ENCODE data around the gene MPP3. TPM values are rescaled to one million over a fixed set of nuclear protein-coding genes. Genes with fewer than 3 reads are reported as not detected.
"Not testable (repeated sequence)": the region's sequence is repeated elsewhere in the genome, so short reads cannot be mapped to it uniquely, and the experiment has no call there.

MPP3 gene
- total RNA-seq, 4 donors from 2014 or later: 19.2 to 31.5 (median 22.1) TPM

GRCh38 chr17:43846963-43847371 is 14.0 kb upstream of the MPP3 start, which contains the start of gene CD300LG:
TSS of gene CD300LG (plus strand) at chr17:43847176. CDS start at chr17:43847217, 41 bp downstream.
- TF ChIP-seq POLR2A (IDR thresholded peaks at IDR 0.05) (no peak), CTCF (IDR thresholded peaks at IDR 0.05) (no peak), EP300 (IDR thresholded peaks at IDR 0.05) (no peak)
- Histone ChIP-seq H3K4me3 (no peak within 1 kb of the TSS), H3K27ac (peak within 1 kb of the TSS in 1 of 4 donors; percentile 47), H3K9me3 (no peaks in the 10 kb centered on the region), H3K4me1 (peaks cover 0 to 15% (median 0%) of the 10 kb centered on the region in 4 donors), H3K36me3 (no peaks in the 10 kb centered on the region), H3K27me3 (peaks cover 0 to 7% of the 10 kb centered on the region in 2 donors)
- DNase-seq (ENCODE audit: low spot score in 2 of 2): no peak
- 26 to 31% methylated on average over 16 to 17 of the region's 17 CpGs for WGBS, 2 donors

- peaks cover 0 to 18% (median 0%) of the 10 kb centered on the region in 4 donors for H3K4me1 ChIP-seq
- WGBS, 2 donors: 5 to 10% methylated on average over 13 of the region's 13 CpGs
- H3K9me3 ChIP-seq: no peaks in the 10 kb centered on the region
- no peak overlapping the region for H3K4me3 ChIP-seq
- peak; percentile 68 to 90 for DNase-seq (ENCODE audit: low spot score in 2 of 2)
- H3K27ac ChIP-seq: peak overlapping the region in 1 of 4 donors; percentile 47
- H3K36me3 ChIP-seq: no peaks in the 10 kb centered on the region
- TF ChIP-seq CTCF (IDR thresholded peaks at IDR 0.05) (peak; percentile 87 to 99 (median 92)), POLR2A (IDR thresholded peaks at IDR 0.05) (no peak), EP300 (IDR thresholded peaks at IDR 0.05) (peak in 1 of 2 donors; percentile 63)
- peaks cover 0 to 5% of the 10 kb centered on the region in 2 donors for H3K27me3 ChIP-seq
Measured at GRCh38 chr17:43846221-43846712, 13.3 kb upstream of the MPP3 start.

GRCh38 chr17:43845766-43846165 is 12.8 kb upstream of the MPP3 start:
- peaks cover 0 to 5% of the 10 kb centered on the region in 2 donors for H3K27me3 ChIP-seq
- WGBS, 2 donors: 58 to 63% methylated on average over 4 of the region's 4 CpGs
- no peak for DNase-seq (ENCODE audit: low spot score in 2 of 2)
- H3K36me3 ChIP-seq: no peaks in the 10 kb centered on the region
- no peaks in the 10 kb centered on the region for H3K9me3 ChIP-seq
- no peak overlapping the region for H3K4me3 ChIP-seq
- TF ChIP-seq POLR2A (IDR thresholded peaks at IDR 0.05): no peak
- TF ChIP-seq CTCF (IDR thresholded peaks at IDR 0.05): no peak
- no peak for TF ChIP-seq EP300 (IDR thresholded peaks at IDR 0.05)
- H3K27ac ChIP-seq: peak overlapping the region in 1 of 4 donors; percentile 3
- peaks cover 0 to 23% (median 0%) of the 10 kb centered on the region in 4 donors for H3K4me1 ChIP-seq

DNA sequence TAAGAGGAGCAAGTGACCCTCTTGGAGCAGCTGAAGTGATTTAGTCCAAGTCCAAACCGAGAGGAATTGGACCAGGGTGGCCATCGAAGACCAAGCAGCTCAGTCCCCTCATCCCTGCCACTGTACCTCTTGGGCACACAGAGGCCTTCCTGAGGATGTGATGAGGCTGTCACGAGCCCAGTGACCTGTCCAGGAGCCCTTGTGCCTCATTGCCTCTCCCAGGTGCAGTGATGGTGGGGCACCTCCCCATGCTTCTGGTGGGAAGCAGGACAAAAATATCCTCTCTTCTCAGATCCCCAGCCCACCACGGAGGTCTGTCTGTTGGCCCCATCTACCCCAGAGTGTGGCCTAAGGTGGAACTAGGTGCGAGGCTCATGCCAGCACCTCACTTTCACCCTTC is 11.3 kb upstream of the MPP3 start:
- no peak for TF ChIP-seq CTCF (IDR thresholded peaks at IDR 0.05)
- TF ChIP-seq POLR2A (IDR thresholded peaks at IDR 0.05): no peak
- no peak for TF ChIP-seq EP300 (IDR thresholded peaks at IDR 0.05)
- no peak for DNase-seq (ENCODE audit: low spot score in 2 of 2)
- Histone ChIP-seq H3K9me3 (no peaks in the 10 kb centered on the region), H3K4me3 (no peak overlapping the region), H3K27me3 (peaks cover 0 to 5% of the 10 kb centered on the region in 2 donors), H3K36me3 (no peaks in the 10 kb centered on the region), H3K4me1 (peaks cover 0 to 34% (median 0%) of the 10 kb centered on the region in 4 donors), H3K27ac (no peak overlapping the region)
- 87 to 88% methylated on average over 5 of the region's 5 CpGs for WGBS, 2 donors

GRCh38 chr17:43842975-43843325 is 10.0 kb upstream of the MPP3 start:
- Histone ChIP-seq H3K27ac (no peak overlapping the region), H3K27me3 (peaks cover 0 to 5% of the 10 kb centered on the region in 2 donors), H3K9me3 (no peaks in the 10 kb centered on the region), H3K4me1 (peaks cover 0 to 34% (median 0%) of the 10 kb centered on the region in 4 donors), H3K36me3 (no peaks in the 10 kb centered on the region), H3K4me3 (no peak overlapping the region)
- no peak for DNase-seq (ENCODE audit: low spot score in 2 of 2)
- TF ChIP-seq CTCF (IDR thresholded peaks at IDR 0.05) (no peak), EP300 (IDR thresholded peaks at IDR 0.05) (no peak), POLR2A (IDR thresholded peaks at IDR 0.05) (no peak)
- WGBS, 2 donors: 64 to 70% methylated on average over 7 of the region's 7 CpGs

GRCh38 chr17:43842091-43842974 is 9.4 kb upstream of the MPP3 start:
- not testable (repeated sequence) for H3K4me3 ChIP-seq; H3K36me3 ChIP-seq; H3K27me3 ChIP-seq; H3K27ac ChIP-seq; H3K9me3 ChIP-seq; DNase-seq (ENCODE audit: low spot score in 2 of 2)
- WGBS, 2 donors: 91 to 92% methylated on average over 53 to 54 of the region's 54 CpGs
- peaks cover 0 to 34% (median 0%) of the 10 kb centered on the region in 4 donors for H3K4me1 ChIP-seq

Data from tibial nerve (tissue), 4 donors.